Fibroblast of villous mesenchyme (primary cell): Measurements from ENCODE around the gene PNCK. TPM values are rescaled to one million over a fixed set of nuclear protein-coding genes. Genes with fewer than 3 reads are reported as not detected.
"Not testable (repeated sequence)": the region's sequence is repeated elsewhere in the genome, so short reads cannot be mapped to it uniquely, and the experiment has no call there.

Experiments used
- DNase-seq: peaks from one replicate; pipeline ENCODE4 v3.0.0-alpha.2; 2010; ENCODE audit warnings: low read depth
- H3K4me3 ChIP-seq: 2 replicates; pipeline ENCODE4 v1.5.1; 2011; ENCODE audit warnings: low read depth, mild to moderate bottlenecking, low read length
- total RNA-seq: library from RNA; depleted of rRNA; stranded (reverse); fragments of >200 nt; gene quantifications from 2 replicates; pipeline ENCODE4 v1.2.3, GENCODE V29; 2012
- TF ChIP-seq, protein P1 (sequence below): IDR thresholded peaks from 2 replicates; pipeline ENCODE4 v1.5.1; 2012; ENCODE audit warnings: low read depth, mild to moderate bottlenecking, low read length; ENCODE audit not compliant: insufficient read depth

Gene PNCK
- total RNA-seq, 1 donor, result under 0.01 TPM

DNA sequence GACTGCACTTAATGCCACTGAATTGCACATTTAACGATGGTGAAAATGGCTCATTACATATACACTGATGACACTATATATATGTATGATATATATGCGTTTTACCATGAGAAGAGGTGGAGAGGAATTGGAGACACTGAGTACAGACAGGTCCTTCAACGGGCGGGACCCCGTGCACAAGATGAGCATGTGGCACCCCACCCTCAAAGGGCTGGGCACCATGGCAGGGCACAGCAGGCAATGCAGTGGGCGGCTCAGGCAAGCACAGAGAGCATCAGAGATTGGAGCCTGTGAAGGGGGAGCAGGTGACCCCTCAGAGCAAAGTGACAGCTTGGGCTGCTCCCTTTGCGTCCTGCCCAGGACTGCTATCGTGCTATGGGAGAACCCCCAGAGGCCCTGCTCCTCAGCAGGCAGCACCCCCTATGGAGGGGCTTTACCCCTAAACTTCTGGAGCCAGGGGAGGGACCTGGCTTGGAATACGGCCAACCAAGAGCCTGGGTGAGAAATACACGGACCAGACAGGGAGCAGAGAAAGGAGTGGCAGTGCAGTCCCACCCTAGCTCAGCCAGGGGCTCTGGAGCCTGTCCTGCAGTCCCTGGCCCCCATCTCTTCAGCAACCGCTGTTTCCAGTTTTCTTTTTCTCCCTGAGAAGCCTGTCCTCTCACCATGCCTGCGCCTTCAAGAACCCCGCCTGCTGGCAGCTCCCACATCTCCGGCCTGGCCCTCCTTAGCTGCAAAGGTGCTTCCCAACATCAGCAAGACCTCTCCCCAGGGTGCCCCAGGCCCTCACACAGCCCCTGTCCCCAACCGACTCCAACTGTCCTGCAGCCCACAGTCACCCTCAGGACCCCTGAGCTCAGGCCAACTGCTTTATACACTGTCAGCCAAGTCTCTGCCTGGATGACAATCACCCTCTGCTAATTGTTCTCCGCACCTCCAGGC is 24.6 kb upstream of the PNCK start:
- TF ChIP-seq, protein P1, sequence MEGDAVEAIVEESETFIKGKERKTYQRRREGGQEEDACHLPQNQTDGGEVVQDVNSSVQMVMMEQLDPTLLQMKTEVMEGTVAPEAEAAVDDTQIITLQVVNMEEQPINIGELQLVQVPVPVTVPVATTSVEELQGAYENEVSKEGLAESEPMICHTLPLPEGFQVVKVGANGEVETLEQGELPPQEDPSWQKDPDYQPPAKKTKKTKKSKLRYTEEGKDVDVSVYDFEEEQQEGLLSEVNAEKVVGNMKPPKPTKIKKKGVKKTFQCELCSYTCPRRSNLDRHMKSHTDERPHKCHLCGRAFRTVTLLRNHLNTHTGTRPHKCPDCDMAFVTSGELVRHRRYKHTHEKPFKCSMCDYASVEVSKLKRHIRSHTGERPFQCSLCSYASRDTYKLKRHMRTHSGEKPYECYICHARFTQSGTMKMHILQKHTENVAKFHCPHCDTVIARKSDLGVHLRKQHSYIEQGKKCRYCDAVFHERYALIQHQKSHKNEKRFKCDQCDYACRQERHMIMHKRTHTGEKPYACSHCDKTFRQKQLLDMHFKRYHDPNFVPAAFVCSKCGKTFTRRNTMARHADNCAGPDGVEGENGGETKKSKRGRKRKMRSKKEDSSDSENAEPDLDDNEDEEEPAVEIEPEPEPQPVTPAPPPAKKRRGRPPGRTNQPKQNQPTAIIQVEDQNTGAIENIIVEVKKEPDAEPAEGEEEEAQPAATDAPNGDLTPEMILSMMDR, result no peak
- no peak overlapping the region for H3K4me3 ChIP-seq
- no peak for DNase-seq

DNA sequence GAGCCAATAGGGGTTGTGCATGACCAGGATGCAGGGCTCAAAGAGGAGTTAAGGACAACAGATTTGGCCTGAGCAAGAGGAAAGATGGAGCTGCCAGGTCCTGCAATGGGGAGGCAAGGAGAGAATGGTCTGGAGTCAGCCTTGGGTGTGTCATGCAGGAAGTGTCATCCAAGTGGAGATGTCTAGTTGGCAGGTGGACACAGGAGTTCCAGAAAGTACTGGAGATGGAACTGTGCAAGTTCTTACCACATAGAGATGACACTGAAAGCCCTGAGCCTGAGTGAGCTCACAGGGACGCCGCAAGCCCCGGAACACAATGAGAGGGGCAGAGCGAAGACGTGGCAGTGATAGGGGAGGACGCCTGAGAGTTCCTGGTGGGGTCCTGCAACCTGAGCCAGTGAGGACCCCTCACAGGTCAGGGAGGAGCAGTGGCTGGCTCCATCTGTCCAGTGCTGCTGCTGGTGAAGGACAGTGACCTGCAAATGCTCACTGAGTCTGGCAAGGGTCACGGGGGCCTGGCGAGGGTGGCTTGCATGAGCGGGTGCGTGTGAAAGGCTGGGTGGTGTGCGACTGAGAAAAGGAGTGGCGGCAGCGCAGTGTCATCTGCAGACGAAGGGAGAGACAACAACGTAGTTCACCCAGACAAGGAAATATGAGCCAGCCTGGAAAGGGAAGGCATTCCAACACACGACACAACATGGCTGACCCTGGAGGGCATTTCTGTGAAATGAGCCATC is 23.5 kb upstream of the PNCK start:
- DNase-seq, H3K4me3 ChIP-seq: not testable (repeated sequence)

DNA sequence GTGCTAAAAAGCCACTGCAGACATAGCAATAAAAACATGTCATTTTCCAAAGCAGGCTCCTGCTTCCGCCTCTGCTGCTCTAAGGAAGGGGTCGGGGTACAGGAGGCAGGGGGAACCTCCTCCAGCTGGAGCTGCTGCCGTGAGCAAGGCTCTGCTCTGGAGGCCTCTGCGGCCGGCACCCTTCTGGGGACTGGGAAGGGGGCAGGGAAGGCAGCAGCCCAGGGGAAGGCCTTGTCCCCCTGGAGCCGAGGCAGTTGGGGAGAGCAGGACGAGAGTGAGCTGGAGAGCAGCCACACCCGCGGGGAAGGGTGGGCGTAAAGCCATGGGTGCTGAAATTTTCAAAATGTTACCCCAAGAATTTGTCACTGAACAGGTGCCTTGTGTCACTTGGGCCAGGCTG is 22.9 kb upstream of the PNCK start:
- DNase-seq, H3K4me3 ChIP-seq: not testable (repeated sequence)

DNA sequence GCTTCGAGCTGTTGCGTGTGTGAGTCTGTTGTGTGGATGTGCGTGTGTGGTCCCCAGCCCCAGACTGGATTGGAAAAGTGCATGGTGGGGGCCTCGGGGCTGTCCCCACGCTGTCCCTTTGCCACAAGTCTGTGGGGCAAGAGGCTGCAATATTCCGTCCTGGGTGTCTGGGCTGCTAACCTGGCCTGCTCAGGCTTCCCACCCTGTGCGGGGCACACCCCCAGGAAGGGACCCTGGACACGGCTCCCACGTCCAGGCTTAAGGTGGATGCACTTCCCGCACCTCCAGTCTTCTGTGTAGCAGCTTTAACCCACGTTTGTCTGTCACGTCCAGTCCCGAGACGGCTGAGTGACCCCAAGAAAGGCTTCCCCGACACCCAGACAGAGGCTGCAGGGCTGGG is 22.5 kb upstream of the PNCK start:
- no peak overlapping the region for H3K4me3 ChIP-seq
- DNase-seq, result no peak
- TF ChIP-seq, protein P1, result no peak

DNA sequence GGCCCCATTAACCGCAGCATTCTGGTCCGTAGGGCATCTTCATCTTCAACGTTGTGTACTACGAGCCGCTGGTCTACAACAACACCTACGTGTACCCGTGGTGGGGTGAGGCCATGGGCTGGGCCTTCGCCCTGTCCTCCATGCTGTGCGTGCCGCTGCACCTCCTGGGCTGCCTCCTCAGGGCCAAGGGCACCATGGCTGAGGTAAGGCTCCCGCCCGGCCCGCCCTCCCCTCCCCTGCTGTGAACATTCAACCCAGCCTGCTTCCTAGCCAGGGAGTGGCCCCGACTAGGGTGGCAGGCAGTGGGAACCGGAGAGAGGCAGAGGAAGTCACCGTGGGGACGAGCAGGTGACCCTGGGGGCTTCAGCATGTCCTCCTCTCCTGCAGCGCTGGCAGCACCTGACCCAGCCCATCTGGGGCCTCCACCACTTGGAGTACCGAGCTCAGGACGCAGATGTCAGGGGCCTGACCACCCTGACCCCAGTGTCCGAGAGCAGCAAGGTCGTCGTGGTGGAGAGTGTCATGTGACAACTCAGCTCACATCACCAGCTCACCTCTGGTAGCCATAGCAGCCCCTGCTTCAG is 21.2 kb upstream of the PNCK start:
- no peak for DNase-seq
- no peak overlapping the region for H3K4me3 ChIP-seq
- TF ChIP-seq, protein P1, result no peak

DNA sequence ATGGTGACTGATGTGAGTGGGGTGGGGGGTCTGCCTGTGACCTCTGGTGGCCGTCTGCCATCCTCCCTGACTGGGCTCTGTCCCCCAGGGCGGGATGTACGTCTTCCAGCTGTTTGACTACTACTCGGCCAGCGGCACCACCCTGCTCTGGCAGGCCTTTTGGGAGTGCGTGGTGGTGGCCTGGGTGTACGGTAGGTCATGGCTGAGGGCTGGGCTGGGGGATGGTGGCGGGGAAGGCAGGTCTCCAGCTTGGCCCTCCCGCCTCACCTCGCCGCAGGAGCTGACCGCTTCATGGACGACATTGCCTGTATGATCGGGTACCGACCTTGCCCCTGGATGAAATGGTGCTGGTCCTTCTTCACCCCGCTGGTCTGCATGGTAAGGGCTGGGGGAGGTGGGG is 20.6 kb upstream of the PNCK start:
- H3K4me3 ChIP-seq, DNase-seq: not testable (repeated sequence)

DNA sequence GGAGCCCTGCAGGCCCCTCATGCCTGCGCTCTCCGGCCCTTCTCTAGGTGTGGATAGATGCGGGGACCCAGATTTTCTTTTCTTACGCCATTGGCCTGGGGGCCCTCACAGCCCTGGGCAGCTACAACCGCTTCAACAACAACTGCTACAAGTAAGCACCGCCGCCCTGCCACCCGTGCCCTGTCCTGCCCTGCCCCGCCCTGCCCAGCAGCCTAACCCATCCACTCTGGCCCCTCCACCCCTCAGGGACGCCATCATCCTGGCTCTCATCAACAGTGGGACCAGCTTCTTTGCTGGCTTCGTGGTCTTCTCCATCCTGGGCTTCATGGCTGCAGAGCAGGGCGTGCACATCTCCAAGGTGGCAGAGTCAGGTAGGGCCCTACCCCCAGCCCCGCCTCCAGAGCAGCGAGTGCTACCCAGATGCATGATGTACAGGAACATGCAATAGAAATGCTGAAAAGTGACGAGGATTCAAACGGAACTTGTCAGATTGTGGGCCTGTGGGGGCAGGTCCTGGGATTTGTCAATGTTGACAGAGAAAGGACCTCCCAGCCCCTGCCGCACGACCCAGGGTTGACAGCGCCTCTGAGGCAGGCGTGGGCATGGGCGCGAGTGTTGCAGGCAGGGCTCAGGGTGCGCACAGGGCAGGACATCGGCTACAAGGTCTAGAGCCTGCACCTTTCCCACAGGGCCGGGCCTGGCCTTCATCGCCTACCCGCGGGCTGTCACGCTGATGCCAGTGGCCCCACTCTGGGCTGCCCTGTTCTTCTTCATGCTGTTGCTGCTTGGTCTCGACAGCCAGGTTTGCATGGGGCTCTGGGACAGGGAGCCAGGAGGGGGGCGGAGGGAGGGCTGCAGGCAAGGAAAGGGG is 19.8 kb upstream of the PNCK start:
- TF ChIP-seq, protein P1, result no peak
- no peak for DNase-seq

DNA sequence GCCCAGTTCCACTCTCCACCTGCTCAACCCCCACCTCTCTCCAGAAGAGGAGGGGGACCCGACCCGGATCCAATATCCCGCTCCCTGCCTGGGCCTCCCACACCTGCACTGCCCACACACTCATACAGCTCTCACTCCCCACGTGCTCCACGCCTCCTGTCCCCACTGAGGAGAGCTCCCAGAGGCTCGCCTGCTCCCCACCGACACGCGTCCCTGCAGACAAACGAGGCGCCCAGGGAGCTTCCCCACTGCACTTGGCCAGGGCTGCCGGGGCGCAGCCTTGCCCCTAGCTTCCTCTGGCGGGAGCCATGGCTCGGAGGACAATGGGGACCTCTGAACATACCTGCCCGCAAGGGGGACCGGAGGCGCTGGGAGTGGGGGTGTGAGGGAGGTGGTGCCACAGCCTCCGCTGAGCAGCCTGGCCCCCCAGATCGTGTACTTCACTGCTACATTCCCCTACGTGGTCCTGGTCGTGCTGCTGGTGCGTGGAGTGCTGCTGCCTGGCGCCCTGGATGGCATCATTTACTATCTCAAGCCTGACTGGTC is 19.1 kb upstream of the PNCK start:
- TF ChIP-seq, protein P1, result no peak
- DNase-seq, result no peak

More for the DNA sequence above, 19.8 kb upstream of the PNCK start:
- H3K4me3 ChIP-seq, result no peak overlapping the region

More for the DNA sequence above, 19.1 kb upstream of the PNCK start:
- H3K4me3 ChIP-seq, result no peak overlapping the region
